HepG2 (cell line): ENCODE data around the gene TOB1. TPM values are rescaled to one million over a fixed set of nuclear protein-coding genes. Genes with fewer than 3 reads are reported as not detected.
A peak's percentile ranks its signal among the peaks of the same experiment; 100 is the strongest.

Experiments used
- ARNT2 ChIP-seq: sonication (generic); formaldehyde crosslinking; IDR thresholded peaks from 2 replicates; pipeline ENCODE4 v1.8.0; 2022; ENCODE audit warnings: mild to moderate bottlenecking, low read depth, missing genetic modification reagents, moderate library complexity
- ATF7 ChIP-seq, 2 experiments: fragments of 450-650 bp in 1 of 2; sonication (generic) in 1 of 2; formaldehyde crosslinking in 1 of 2; IDR thresholded peaks; 2 replicates each; pipeline versions ENCODE4 v1.4.0 to v1.6.1; 2016 to 2020; ENCODE audit warnings: antibody characterized with exemption in 1 of 2, mild to moderate bottlenecking in 1 of 2, missing genetic modification reagents in 1 of 2
- DR1 ChIP-seq: sonication (generic); formaldehyde crosslinking; IDR thresholded peaks from 2 replicates; pipeline ENCODE4 v1.8.0; 2021; ENCODE audit warnings: mild to moderate bottlenecking, missing genetic modification reagents, inconsistent platforms
- ERF ChIP-seq: IDR thresholded peaks from 2 replicates; pipeline ENCODE4 v1.6.1; 2018; ENCODE audit warnings: missing biosample characterization, missing genetic modification reagents
- GABPB1 ChIP-seq: IDR thresholded peaks from 2 replicates; pipeline ENCODE4 v1.6.1; 2016; ENCODE audit warnings: mild to moderate bottlenecking, missing genetic modification reagents, moderate library complexity, missing compliant biosample characterization
- HINFP ChIP-seq: sonication (generic); formaldehyde crosslinking; IDR thresholded peaks from 2 replicates; pipeline ENCODE4 v1.4.0; 2020; ENCODE audit warnings: low read depth, mild to moderate bottlenecking, missing genetic modification reagents
- KLF11 ChIP-seq: IDR thresholded peaks from 2 replicates; pipeline ENCODE4 v1.6.1; 2016; ENCODE audit warnings: missing compliant biosample characterization
- LRRFIP1 ChIP-seq: sonication (generic); formaldehyde crosslinking; conservative IDR thresholded peaks from 2 replicates; pipeline ENCODE4 v1.4.0; 2020; ENCODE audit warnings: missing genetic modification reagents
- MXI1 ChIP-seq: IDR thresholded peaks from 3 replicates; pipeline ENCODE4 v1.6.1; 2012; ENCODE audit warnings: low read depth, low read length, inconsistent platforms, borderline replicate concordance
- NFE2L1 ChIP-seq: sonication (generic); formaldehyde crosslinking; IDR thresholded peaks from 2 replicates; pipeline ENCODE4 v1.4.0; 2020; ENCODE audit warnings: missing genetic modification reagents, mild to moderate bottlenecking, borderline replicate concordance
- NFKB2 ChIP-seq: sonication (generic); formaldehyde crosslinking; IDR thresholded peaks from 2 replicates; pipeline ENCODE4 v1.4.0; 2020; ENCODE audit warnings: missing genetic modification reagents, borderline replicate concordance
- SIN3A ChIP-seq: IDR thresholded peaks from 2 replicates; pipeline ENCODE4 v1.6.1; 2011; ENCODE audit warnings: low read depth, mild to moderate bottlenecking, control low read depth, low read length, borderline replicate concordance
- SRY ChIP-seq: sonication (generic); formaldehyde crosslinking; IDR thresholded peaks from 2 replicates; pipeline ENCODE4 v1.8.0; 2022; ENCODE audit warnings: mild to moderate bottlenecking, missing genetic modification reagents
- SSRP1 ChIP-seq: IDR thresholded peaks from 2 replicates; pipeline ENCODE4 v1.6.1; 2016; ENCODE audit warnings: control low read depth
- TFE3 ChIP-seq: IDR thresholded peaks from 2 replicates; pipeline ENCODE4 v1.6.1; 2016
- ZNF20 ChIP-seq: sonication (generic); formaldehyde crosslinking; IDR thresholded peaks from 2 replicates; pipeline ENCODE4 v1.4.0; 2020; ENCODE audit warnings: mild to moderate bottlenecking, moderate library complexity, missing genetic modification reagents
- ZNF335 ChIP-seq: sonication (generic); formaldehyde crosslinking; IDR thresholded peaks from 2 replicates; pipeline ENCODE4 v1.4.0; 2020; ENCODE audit warnings: missing genetic modification reagents
- ZNF552 ChIP-seq: sonication (generic); formaldehyde crosslinking; IDR thresholded peaks from 2 replicates; pipeline ENCODE4 v1.9.0; 2022; ENCODE audit warnings: missing genetic modification reagents, mild to moderate bottlenecking, borderline replicate concordance
- ZNF567 ChIP-seq: sonication (generic); formaldehyde crosslinking; IDR thresholded peaks from 2 replicates; pipeline ENCODE4 v1.8.1; 2023; ENCODE audit warnings: mild to moderate bottlenecking, missing genetic modification reagents, borderline replicate concordance
- ZNF619 ChIP-seq: sonication (generic); formaldehyde crosslinking; IDR thresholded peaks from 2 replicates; pipeline ENCODE4 v1.4.0; 2020; ENCODE audit warnings: mild to moderate bottlenecking, missing genetic modification reagents
- ZNF784 ChIP-seq: sonication (generic); formaldehyde crosslinking; IDR thresholded peaks from 2 replicates; pipeline ENCODE4 v1.5.1; 2020; ENCODE audit warnings: missing genetic modification reagents, mild to moderate bottlenecking, borderline replicate concordance
- ZSCAN20 ChIP-seq: sonication (generic); formaldehyde crosslinking; IDR thresholded peaks from 2 replicates; pipeline ENCODE4 v1.4.0; 2020; ENCODE audit warnings: missing genetic modification reagents, mild to moderate bottlenecking, borderline replicate concordance
- polyA plus RNA-seq, 8 experiments: library from polyadenylated mRNA; depleted of rRNA in 3 of 8; stranded (reverse) in 7 of 8; unstranded in 1 of 8; fragments of >200 nt; fragmentation: Illumina TruSeq in 4 of 8; extraction: Trizol in 4 of 8; gene quantifications; 2 replicates each; pipeline versions ENCODE4 v1.2.1 to v1.2.3, GENCODE V29; 2011 to 2016; ENCODE audit warnings: low read depth in 4 of 8, missing spikeins in 1 of 8, mixed read lengths in 1 of 8; ENCODE audit not compliant: insufficient read depth in 1 of 8
- total RNA-seq, 5 experiments: library from RNA; depleted of rRNA; stranded (reverse); fragments of >200 nt; fragmentation: Illumina TruSeq; extraction: Trizol; gene quantifications; 2 replicates each; pipeline ENCODE4 v1.2.3, GENCODE V29; 2016; ENCODE audit warnings: low read depth in 1 of 5

Gene TOB1
- total and polyA plus RNA-seq, 2 of the 13 experiments (the other 11 are each of a cell fraction or from before 2014, with no cell fraction given) = 21.9 to 57.7 TPM

GRCh38 chr17:50865060-50865867 lies 890 bp downstream of the TOB1 start (continued):
- no peak for TF ChIP-seq KLF11 (CRISPR knock-in tag)
- TF ChIP-seq MXI1 = 0 out of 3 replicates have a peak, but pooled peaks have one; percentile 26
- TF ChIP-seq ATF7 (IDR thresholded peaks at IDR 0.05) = no peak
- TF ChIP-seq ATF7 (CRISPR knock-in tag; IDR thresholded peaks at IDR 0.05) = no peak
- no peak for TF ChIP-seq SRY
- TF ChIP-seq ZNF567 (CRISPR knock-in tag) = no peak
- no peak for TF ChIP-seq NFE2L1
- TF ChIP-seq LRRFIP1 (CRISPR knock-in tag) = no peak
- TF ChIP-seq SIN3A = 0 out of 2 replicates have a peak, but pooled peaks have one; percentile 48
- TF ChIP-seq GABPB1 = no peak
- no peak for TF ChIP-seq ZNF335 (CRISPR knock-in tag)
- TF ChIP-seq SSRP1 (CRISPR knock-in tag) = peak; percentile 80; the same call in 1 of the 2 replicates
- TF ChIP-seq ARNT2 (CRISPR knock-in tag) = peak; percentile 58; the same call in 1 of the 2 replicates
- TF ChIP-seq ZNF619 (CRISPR knock-in tag) = no peak
- TF ChIP-seq HINFP = 0 out of 2 replicates have a peak, but pooled peaks have one; percentile 6
- TF ChIP-seq ZNF784 (CRISPR knock-in tag) = no peak
- TF ChIP-seq ZNF552 (CRISPR knock-in tag) = no peak
- no peak for TF ChIP-seq TFE3 (CRISPR knock-in tag)
- no peak for TF ChIP-seq DR1
- TF ChIP-seq NFKB2 (CRISPR knock-in tag) = peak; percentile 46; the same call in 1 of the 2 replicates
- TF ChIP-seq ZSCAN20 (CRISPR knock-in tag) = no peak
- peak; percentile 49; the same call in 1 of the 2 replicates for TF ChIP-seq ERF
- no peak for TF ChIP-seq ZNF20 (CRISPR knock-in tag)
